HG03575 (cell line): Measurements from ENCODE around the gene ZDHHC11B.
"Not testable (repeated sequence)": the region's sequence is repeated elsewhere in the genome, so short reads cannot be mapped to it uniquely, and the experiment has no call there.

ENCODE experiments used
- ATAC-seq: cut with Tn5 transposase; IDR thresholded peaks from one replicate; pipeline ENCODE4 v1.9.1; 2021; ENCODE audit not compliant: unreplicated experiment, insufficient number of reproducible peaks, low FRiP score; ENCODE audit errors: extremely low read depth

The ZDHHC11B gene

DNA sequence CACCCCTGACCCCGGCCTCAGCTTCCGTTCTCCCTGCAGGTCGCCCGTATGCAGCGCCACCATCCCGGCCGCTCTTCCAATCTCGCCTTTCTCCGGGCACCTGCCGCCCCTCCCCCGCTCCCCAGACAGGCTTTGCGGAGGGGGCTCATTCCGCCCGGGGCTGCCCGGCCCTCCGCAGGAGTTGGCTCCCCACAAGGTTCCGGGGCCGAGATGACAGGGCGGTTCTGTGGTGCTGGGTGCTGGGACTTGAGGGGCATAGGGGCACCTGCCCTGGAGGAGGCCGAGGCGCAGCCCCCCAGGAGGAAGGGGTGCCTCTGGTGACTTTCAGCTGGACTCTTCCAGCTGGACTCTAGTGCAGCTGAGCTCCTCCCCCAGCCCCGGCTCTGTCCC lies 90.5 kb downstream of the ZDHHC11B start:
- ATAC-seq = not testable (repeated sequence)

DNA sequence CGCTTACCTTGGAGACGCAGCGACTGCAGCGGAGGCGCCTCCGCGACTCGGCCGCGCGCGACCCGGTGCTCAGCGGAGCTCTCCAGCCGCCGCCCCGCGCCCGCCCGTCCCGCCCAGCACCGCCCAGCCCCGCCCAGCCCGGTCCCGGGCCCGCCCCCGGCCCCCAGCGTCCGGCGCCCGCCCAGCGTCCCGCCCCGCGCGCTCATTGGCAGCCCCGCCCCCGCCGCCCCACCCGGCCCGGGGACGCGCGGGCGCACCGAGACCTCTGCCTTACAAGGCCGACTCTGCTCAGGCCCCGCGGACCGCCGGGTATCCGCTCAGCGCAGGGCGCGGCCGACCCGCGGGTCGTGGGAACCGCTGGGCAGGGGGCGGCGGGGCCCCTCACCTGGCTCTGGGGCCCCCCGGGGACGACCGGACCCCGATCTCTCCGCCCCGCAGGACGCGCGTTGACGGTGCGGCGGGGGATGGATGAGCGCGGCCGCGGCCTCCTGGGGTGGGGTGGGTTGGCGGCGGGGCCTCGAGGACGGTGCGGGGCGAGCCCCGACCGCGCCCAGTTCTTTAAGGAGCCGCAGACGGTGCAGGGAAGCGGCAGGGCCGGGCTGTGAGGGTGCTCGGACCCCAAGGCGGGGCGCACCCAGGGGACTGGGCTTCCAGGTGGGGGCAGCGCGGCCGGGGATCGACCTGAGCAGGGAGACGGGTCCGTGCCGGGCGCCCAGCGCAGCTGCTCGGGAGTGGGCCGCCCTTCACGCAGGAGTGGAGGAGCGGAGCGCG lies 91.1 kb downstream of the ZDHHC11B start, which contains the start of gene TPPP:
TSS of gene TPPP (minus strand) at position 82 of the 771 bp plus-strand sequence. CDS start 15,292 bp downstream, outside the sequence.
- not testable (repeated sequence) for ATAC-seq

DNA sequence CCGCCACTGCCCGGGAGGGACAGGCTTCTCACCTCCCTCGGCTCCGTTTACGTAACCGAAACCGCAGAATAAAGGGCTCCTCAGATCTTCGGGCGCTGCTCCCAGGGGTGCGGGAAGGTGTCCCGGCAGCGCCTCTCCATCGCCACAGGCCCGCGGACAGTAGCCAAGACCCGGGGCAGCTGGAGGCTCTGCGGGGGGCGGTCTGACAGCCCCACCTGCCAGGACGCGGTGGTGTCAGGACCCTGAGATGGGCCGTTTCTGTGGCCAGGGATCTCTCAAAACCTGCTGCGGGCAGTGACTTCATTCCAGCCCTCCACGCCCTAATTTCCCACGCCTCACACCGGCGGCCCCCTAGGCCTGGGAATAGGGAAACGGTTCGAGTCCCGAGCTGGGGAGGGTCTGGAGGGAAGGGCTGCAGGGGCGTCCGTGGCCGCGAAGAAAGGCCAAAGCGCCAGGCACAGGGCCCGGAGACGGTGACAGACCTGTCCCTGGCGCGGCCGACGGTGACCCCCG lies 91.9 kb downstream of the ZDHHC11B start:
- ATAC-seq = not testable (repeated sequence)

DNA sequence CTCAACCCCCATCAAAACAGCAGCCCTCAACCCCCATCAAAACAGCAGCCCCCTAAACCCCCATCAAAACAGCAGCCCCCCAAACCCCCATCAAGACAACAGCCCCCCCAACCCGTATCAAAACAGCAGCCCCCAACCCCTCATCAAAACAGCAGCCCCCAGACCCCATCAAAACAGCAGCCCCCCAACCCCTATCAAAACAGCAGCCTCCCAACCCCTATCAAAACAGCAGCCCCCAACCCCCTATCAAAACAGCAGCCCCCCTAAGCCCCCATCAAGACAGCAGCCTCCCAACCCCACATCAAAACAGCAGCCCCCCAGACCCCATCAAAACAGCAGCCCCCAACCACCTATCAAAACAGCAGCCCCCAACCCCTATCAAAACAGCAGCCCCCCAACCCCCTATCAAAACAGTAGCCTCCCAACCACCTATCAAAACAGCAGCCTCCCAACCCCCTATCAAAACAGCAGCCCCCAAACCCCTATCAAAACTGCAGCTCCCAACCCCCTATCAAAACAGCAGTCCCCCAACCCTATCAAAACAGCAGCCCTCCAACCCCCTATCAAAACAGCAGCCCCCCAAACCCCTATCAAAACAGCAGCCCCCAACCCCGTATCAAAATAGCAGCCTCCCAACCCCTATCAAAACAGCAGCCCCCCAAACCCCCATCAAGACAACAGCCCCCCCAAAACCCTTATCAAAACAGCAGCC lies 92.6 kb downstream of the ZDHHC11B start:
- no peak for ATAC-seq

DNA sequence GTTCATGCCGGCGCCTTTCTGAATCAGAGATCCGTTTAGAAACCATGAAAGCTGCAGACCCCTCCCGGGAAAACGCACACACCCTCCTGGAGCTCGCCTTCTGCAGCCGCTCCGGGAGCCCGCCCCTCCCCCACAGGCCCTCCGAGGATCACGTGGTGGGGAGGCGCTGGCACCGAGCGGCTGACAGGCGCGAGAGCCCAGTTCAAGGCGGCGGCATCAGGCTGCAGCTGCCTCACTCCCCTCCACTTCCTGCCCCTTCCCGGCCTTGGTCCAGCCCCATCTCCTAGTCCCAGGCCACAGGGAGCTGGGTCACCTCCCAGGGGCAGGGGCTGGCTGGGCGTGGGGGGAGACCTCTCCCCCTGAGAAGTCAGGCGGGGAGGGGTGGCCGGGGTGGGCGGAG lies 93.5 kb downstream of the ZDHHC11B start:
- not testable (repeated sequence) for ATAC-seq

DNA sequence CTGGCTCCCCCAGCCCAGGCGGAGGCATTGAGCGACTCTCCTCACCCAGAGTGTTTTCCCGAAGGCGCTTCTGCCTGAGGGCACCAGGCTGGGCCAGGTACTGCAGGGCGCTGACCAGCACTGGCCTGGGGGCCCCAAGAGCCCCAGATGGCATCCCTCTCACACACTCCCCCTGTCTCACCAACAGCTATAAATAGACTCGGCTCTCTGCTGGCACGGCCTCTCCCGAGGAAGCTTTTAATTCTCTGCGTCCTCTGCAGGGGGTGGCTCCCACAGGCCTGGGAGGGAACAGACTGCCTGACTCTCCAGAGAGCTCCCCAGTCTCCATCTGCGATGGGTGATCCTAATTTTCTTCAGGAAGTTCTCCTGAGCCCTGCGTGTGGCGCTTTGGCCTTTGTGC lies 94.2 kb downstream of the ZDHHC11B start:
- not testable (repeated sequence) for ATAC-seq

DNA sequence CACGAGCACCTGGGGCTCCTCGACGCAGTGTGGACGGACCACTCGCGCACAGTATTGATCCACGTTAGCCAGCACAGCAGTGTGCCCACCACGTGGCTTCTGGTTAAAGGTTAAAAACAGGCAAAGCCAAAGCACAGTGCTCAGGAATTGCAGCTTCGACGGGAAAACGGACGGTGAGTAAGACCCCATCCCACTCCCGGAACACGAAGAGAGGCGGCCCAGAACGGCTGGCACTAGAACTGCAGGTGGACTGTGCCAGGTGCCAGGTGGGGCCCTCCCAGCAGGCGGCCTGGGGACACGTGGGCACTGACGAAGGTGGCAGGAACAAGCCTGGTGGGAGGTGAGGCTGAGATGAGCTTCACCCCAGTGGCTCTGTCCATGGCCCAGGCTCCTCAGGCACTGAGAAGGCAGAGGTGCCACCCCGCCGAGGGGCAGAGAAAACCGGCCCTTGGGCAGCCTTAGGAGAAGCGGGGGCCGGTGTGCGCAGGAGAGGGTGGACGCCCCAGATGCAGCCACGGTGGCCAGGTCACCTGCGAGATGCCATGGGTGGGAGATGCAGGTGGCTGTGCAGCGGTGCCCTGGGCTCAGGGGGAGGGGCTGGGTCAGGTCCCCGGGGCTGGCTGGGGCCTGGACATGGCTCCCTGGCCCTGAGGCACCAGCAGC lies 96.0 kb downstream of the ZDHHC11B start:
- ATAC-seq = not testable (repeated sequence)

DNA sequence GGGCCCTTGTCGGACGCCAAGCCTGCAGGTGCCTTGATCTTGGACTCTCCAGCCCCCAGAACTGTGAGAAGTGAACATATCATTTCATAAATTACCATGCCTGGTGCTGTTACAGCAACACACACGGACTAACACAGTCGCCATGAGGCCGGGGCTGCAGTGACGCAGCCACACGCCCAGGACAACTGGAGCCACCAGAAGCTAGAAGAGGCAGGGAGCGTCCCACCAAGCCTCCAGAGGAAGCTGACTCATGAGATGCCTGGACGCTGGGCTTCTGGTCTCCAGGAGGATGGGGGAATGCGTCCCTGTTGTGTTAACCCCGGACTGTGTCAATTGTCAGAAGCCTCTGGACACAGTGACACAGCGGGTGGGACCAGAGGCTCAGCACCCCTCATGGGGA lies 97.6 kb downstream of the ZDHHC11B start:
- ATAC-seq = not testable (repeated sequence)

DNA sequence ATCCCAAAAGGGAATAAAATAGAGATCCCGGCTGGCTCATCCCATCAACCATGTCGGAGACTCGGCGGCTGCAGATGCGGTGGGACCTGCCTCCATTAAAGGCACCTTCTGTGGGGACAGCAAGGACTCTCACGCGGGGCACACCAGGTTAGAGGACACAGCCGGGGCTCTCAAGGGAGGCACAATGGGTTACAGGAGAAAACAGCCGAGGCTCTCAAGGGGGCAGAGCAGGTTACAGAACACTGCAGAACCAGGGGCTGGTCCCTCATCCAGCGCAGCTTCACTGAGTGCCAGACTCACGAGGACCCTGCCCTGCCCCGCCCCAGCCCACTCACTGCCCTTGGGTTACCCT lies 98.4 kb downstream of the ZDHHC11B start:
- not testable (repeated sequence) for ATAC-seq

DNA sequence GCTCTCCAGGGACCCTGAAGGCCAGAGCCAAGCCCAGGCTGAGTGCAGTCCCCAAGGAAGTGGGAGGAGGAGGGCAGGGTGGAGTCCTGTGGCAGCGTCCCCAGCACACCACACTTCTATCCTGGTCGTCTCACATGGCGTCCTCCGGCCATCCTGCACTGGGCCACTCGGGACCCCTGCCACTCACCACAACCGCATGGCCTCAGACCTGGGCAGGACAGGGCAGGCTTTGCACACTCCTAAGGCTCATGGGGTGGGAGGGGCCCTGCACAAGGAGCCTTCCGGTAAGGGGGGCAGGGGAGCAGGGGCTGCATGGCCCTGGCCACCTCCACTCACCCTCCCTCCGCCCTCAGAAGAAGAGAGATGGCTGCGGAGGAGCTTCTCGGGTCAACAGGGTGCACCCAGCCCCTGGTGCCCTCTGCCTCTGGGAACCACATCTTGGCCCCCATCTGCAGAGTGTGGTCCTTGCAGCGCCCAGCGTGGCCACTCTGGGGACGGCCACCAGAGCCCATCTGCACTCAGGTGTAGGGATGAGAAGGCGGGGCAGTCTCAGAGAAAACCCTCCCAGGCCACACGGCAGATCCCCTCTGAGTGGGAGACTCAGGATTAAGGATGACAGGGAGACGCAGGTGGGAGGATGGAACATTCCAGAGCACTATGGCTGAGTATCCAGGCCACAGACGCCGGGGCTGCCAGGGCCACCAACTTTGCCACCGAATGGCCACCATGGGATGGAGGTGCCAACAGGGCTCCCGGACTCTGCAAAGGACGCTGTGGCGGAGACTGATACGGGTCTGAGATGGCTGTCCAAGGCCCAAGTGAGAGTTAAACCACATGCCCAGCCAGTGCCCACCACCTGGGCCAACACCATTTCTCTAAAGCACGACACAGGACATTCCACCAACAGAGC lies 99.0 kb downstream of the ZDHHC11B start:
- ATAC-seq = no peak

DNA sequence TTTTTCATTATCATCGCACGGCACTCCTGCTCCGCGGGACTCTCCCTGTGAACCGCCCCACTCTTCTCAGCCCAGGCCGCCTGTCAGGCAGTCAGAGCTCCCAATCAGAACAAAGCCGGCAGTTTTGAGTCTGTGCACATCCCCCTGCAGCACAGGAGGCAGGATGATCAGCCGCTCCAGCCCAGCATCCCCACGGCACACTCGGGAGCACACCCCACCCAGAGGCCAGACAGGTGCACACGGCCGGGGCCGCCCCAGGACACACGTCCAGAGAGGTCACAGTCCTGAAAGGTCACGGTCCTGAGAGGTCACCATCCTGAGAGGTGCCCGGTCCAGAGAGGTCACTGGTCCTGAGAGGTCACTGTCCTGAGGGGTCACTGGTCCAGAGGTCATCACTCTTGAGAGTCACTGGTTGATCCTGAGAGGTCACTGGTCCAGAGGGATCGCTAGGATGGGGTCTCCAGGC lies 99.7 kb downstream of the ZDHHC11B start:
- no peak for ATAC-seq

DNA sequence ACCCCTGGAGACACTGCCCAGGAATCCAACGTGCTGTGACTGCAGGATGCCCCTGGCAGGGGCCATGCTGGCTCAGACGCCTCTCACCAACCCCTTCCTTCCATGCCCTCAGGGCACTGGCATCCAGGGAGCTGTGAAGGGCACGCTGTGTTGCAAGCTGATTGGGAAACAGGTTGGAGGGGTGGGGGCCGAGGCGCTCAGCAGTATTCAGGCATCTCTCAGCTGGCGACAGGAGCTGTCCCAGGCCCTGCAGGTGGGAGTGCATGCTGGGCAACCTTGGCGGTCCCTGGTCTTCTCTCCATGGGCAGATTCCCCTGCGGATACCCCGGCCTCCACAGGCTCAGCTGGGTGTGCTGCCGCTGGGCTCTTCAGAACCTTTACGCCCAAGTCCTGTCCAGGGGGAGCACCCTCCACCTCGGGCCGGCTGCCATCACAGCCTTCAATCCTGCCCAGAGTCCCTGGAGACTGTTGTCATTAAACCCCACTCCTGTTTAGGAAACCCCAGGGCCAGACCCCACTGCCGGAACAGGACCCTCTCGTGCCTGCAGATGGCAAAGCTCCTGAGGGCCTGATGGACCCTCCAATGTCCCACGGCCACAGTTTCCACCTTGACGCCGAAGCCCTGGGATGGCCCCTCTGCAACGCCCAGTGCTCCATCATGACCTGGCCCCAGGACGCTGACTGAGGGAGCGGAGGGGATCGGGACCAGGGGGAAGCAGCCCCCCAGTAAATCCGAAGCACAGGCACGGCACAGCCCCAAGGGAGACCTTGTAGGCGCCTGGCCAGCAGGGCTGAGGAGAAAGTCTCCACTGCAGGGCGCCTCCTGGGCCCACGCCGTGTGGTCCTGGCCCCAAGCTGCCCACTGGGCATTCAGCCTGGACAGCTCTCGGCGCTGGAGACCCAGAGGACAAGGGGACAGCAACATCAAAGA lies 100.7 kb downstream of the ZDHHC11B start:
- ATAC-seq = no peak

DNA sequence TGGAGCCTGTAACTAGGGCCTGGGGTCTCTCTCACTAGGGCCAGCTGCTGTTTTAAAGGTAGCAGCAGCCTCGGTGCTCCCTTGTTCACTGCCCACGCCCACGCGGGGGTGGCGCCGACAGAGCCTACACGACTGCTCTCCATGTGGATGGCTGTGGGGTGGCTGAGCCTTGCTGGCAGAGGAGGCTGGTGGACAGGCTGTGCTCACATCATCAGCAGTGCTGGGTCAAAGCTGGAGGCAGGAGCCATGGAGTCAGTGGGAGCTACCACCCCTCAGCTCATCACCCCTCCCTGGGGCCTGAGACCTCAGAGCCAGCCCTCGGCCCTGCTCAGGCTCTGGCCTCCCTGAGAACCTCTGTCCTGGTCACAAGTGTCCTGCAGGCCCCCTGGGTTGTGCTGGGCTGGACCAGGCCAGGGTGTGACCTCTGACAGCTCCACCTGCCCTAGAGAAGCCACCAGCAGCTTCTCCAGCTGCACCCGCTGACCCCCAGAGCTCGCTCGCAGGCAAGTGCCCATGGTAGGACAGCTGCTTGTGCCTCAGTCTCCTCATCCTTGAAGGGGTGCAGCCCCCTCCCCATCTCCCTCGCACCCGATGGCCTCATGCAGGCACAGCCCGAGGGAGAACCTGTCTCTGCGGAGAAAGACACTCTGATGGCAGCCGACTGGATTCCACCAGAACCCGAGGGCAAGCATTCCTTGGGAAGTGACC lies 101.7 kb downstream of the ZDHHC11B start:
- ATAC-seq = not testable (repeated sequence)

DNA sequence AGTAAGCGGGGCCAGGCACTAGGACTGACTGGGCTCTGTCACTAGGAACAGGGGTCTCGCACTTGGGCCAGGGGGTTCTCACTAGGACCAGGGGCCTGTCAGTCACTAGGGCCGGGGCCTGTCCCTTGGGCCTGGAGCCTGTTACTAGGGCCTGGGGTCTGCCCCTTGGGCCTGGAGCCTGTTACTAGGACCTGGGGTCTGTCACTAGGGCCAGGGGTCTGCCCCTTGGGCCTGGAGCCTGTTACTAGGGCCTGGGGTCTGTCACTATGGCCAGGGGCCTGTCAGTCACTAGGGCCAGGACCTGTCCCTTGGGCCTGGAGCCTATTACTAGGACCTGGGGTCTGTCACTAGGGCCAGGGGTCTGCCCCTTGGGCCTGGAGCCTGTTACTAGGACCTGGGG lies 102.3 kb downstream of the ZDHHC11B start:
- not testable (repeated sequence) for ATAC-seq

DNA sequence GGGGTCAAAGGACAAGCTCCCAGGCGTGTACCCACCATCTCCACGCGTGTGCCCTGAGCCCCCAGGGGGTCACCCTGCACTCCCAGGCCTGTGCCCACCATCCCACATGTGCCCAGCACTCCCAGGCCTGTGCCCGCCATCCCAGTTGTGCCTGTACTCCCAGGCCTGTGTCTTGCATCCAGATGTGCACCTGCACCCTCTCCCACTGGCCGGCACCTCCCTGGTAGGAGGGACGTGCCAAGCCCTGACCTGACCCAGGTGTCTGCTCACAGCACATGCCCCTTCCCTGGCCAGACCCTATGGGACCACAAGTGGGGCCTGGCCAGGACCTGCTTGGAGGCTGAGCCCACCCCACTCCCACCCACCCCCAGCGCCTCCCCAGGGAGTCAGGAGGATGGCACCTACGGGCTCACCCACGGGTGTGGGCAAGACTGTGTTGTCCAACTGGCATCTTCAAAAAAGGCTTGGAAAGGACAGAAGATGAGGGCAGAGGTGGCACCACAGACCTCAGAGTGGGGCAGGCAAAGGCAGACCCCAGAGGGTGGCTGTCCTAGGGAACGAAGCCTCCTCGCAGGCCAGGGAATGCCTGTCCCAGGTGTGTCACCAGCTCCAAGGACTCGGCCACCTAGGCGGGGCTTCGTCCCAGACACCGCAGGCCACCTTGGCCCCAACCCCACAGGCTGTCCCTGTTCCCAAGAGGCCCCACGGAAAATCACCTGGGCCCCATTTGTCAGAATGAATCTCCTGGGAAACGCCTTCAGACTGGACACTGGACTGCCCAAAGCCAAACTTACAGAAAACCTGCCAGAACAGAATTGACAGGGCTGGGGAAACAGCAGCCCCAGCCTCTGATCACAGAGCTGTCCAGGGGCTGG lies 103.0 kb downstream of the ZDHHC11B start:
- not testable (repeated sequence) for ATAC-seq

DNA sequence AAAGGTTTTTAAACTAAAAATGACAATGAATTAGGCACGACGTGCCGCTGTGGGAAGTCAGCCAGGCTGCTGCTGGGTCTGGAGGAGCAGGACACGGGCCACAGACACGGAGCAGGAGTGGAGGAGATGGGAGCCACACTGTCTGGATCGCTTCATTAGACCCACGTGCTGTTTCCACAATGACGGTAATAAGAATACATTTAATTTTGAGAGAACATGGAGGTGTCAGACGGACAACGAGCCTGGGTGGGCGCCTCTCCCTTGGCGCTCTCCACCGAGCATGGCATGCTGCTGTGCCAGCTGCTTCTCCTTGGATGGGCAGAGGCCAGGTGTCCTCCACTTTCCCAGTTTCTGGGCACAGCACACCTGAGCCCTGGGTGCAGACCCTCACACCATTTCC lies 103.7 kb downstream of the ZDHHC11B start:
- ATAC-seq = not testable (repeated sequence)
